ENCODE results near the gene EIF4E.
"Not testable (repeated sequence)": the region's sequence is repeated elsewhere in the genome, so short reads cannot be mapped to it uniquely, and the experiment has no call there.

EIF4E gene

GRCh38 chr4:98848448-98848847 is 80.5 kb downstream of the EIF4E start:
- no peak for DNase-seq (ENCODE audit: extremely low read depth, low read depth)

GRCh38 chr4:98845960-98846359 is 83.0 kb downstream of the EIF4E start:
- DNase-seq (ENCODE audit: extremely low read depth, low read depth), result no peak
- TF ChIP-seq CTCF (IDR thresholded peaks at IDR 0.05; ENCODE audit: low read depth, low read length), result no peak

More at GRCh38 chr4:98848448-98848847, 80.5 kb downstream of the EIF4E start:
- TF ChIP-seq CTCF (IDR thresholded peaks at IDR 0.05; ENCODE audit: low read depth, low read length), result no peak

- DNase-seq (ENCODE audit: extremely low read depth, low read depth), result not testable (repeated sequence)
Observed at GRCh38 chr4:98842917-98843316, 86.0 kb downstream of the EIF4E start.

- DNase-seq (ENCODE audit: extremely low read depth, low read depth), result no peak
- TF ChIP-seq CTCF (IDR thresholded peaks at IDR 0.05; ENCODE audit: low read depth, low read length), result no peak
Observed at GRCh38 chr4:98838977-98839618, 89.8 kb downstream of the EIF4E start.

GRCh38 chr4:98838531-98838930 is 90.4 kb downstream of the EIF4E start:
- TF ChIP-seq CTCF (IDR thresholded peaks at IDR 0.05; ENCODE audit: low read depth, low read length), result no peak
- DNase-seq (ENCODE audit: extremely low read depth, low read depth), result no peak

GRCh38 chr4:98833384-98833783 is 95.5 kb downstream of the EIF4E start:
- TF ChIP-seq CTCF (IDR thresholded peaks at IDR 0.05; ENCODE audit: low read depth, low read length), result no peak
- no peak for DNase-seq (ENCODE audit: extremely low read depth, low read depth)

- DNase-seq (ENCODE audit: extremely low read depth, low read depth), result not testable (repeated sequence)
Observed at GRCh38 chr4:98831036-98831435, 97.9 kb downstream of the EIF4E start.
